ENCODE measurements around the gene TMED1.

DNA sequence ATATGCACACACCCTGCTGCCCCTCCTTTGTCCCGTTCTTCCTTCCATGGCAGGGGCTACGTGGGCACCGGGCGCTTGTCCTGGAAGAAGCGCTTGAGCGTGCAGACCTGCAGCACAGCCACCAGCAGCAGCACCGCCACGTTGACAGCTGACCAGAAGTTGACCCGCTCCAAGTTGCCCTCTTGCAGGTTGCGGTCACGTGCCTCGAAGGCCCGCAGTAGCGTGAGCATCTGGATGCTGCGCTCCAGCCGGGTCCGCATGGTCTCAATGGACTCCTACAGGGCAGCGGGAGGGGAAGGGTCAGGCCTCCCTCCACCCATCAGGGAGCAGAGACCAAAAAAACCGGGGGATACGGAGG is 3.1 kb downstream of the TMED1 start:
- no peak for TF ChIP-seq TCF12 (IDR thresholded peaks at IDR 0.05; ENCODE audit: low read depth)
- no peak for TF ChIP-seq EGR1 (IDR thresholded peaks at IDR 0.05)
- no peak for TF ChIP-seq CEBPB (IDR thresholded peaks at IDR 0.05)
- no peak for TF ChIP-seq TAF1 (IDR thresholded peaks at IDR 0.05; ENCODE audit: low read depth)
- TF ChIP-seq, protein P1, sequence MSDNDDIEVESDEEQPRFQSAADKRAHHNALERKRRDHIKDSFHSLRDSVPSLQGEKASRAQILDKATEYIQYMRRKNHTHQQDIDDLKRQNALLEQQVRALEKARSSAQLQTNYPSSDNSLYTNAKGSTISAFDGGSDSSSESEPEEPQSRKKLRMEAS (IDR thresholded peaks at IDR 0.05), result no peak
- TF ChIP-seq, protein P2, sequence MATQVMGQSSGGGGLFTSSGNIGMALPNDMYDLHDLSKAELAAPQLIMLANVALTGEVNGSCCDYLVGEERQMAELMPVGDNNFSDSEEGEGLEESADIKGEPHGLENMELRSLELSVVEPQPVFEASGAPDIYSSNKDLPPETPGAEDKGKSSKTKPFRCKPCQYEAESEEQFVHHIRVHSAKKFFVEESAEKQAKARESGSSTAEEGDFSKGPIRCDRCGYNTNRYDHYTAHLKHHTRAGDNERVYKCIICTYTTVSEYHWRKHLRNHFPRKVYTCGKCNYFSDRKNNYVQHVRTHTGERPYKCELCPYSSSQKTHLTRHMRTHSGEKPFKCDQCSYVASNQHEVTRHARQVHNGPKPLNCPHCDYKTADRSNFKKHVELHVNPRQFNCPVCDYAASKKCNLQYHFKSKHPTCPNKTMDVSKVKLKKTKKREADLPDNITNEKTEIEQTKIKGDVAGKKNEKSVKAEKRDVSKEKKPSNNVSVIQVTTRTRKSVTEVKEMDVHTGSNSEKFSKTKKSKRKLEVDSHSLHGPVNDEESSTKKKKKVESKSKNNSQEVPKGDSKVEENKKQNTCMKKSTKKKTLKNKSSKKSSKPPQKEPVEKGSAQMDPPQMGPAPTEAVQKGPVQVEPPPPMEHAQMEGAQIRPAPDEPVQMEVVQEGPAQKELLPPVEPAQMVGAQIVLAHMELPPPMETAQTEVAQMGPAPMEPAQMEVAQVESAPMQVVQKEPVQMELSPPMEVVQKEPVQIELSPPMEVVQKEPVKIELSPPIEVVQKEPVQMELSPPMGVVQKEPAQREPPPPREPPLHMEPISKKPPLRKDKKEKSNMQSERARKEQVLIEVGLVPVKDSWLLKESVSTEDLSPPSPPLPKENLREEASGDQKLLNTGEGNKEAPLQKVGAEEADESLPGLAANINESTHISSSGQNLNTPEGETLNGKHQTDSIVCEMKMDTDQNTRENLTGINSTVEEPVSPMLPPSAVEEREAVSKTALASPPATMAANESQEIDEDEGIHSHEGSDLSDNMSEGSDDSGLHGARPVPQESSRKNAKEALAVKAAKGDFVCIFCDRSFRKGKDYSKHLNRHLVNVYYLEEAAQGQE (IDR thresholded peaks at IDR 0.05; ENCODE audit: low read depth), result no peak
- TF ChIP-seq, protein P3, sequence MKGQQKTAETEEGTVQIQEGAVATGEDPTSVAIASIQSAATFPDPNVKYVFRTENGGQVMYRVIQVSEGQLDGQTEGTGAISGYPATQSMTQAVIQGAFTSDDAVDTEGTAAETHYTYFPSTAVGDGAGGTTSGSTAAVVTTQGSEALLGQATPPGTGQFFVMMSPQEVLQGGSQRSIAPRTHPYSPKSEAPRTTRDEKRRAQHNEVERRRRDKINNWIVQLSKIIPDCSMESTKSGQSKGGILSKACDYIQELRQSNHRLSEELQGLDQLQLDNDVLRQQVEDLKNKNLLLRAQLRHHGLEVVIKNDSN (IDR thresholded peaks at IDR 0.05), result no peak
- no peak for TF ChIP-seq RAD21 (IDR thresholded peaks at IDR 0.05; ENCODE audit: low read depth)
